GM10266 (cell line): ENCODE results near the gene CRHR1.

Experiments used
- DNase-seq: peaks from one replicate; pipeline ENCODE4 v3.0.0; 2012; ENCODE audit errors: extremely low spot score
- TF ChIP-seq, protein P1 (sequence below): IDR thresholded peaks from 2 replicates; pipeline ENCODE4 v1.5.1; 2012; ENCODE audit warnings: mild to moderate bottlenecking, low read depth; ENCODE audit not compliant: control insufficient read depth, insufficient read depth; ENCODE audit errors: missing control alignments

The CRHR1 gene

DNA sequence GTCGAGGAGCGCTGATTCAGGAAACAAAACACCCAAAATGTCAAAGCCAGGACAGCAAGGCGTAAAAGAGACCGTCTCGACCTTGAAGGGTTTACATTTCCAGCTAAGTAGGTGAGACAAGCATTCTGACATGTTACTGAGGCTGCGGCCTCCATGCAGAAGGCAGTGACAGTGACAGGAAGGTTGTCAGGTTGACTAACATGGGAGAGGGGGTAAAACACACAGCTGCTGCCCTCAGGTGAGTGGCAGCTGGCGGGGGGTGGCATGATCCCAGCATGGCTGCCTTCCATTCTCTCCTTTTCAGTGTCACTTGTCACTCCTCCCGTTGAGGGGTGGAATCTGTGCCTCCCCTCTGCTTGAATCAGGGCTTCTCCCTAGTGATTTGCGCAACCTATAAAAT lies 31.9 kb upstream of the CRHR1 start:
- TF ChIP-seq, protein P1, sequence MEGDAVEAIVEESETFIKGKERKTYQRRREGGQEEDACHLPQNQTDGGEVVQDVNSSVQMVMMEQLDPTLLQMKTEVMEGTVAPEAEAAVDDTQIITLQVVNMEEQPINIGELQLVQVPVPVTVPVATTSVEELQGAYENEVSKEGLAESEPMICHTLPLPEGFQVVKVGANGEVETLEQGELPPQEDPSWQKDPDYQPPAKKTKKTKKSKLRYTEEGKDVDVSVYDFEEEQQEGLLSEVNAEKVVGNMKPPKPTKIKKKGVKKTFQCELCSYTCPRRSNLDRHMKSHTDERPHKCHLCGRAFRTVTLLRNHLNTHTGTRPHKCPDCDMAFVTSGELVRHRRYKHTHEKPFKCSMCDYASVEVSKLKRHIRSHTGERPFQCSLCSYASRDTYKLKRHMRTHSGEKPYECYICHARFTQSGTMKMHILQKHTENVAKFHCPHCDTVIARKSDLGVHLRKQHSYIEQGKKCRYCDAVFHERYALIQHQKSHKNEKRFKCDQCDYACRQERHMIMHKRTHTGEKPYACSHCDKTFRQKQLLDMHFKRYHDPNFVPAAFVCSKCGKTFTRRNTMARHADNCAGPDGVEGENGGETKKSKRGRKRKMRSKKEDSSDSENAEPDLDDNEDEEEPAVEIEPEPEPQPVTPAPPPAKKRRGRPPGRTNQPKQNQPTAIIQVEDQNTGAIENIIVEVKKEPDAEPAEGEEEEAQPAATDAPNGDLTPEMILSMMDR, result no peak
- DNase-seq, result no peak

DNA sequence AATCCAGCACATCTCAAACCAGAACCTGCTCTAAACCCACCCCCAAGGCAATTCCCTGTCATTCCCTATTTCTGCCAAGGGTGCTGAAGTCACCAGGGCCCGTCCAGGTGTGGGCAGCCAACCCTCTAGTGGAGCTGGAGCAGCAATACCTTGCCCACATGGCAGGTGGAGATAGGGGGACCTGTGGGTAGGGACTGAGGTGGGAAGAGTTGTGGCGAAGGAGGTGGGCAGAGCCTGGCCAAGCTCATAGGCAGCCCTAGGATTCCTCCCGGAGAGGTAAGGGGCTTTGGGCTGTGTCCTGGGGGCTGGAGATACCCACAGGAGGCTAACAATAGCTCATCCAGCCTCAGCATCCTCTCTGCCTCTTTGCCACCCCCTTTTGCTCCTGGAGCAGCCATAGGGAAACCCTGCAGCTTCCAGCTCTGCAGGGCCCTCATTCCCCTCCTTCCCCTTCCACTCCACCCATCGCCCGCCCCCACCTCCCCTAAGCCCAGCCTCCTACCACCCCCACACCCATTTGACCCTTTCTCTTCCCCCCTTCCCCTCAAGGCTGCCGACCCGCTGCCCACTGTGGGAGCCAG lies 30.4 kb upstream of the CRHR1 start:
- TF ChIP-seq, protein P1, result no peak

DNA sequence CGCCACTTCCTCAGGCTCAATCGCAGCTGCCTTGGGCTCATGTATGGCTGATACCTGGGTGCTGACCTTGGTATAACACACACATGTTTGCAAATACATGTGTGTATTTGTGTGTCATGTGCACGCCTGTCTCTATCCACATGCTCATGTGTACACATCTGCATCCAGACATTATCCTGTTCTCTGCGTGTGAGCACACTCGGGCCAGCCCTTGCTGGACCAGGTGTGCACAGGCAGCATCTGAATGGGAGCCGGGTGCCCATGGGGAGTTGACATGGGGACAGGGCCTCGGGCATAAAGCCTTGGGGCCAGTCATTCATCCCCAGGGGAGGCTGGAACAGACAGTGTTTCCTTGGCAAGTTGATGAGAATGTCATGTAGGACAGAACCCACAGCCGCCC lies 29.1 kb upstream of the CRHR1 start:
- TF ChIP-seq, protein P1, result no peak
- DNase-seq, result no peak

More for the DNA sequence above, 30.4 kb upstream of the CRHR1 start:
- DNase-seq, result no peak

DNA sequence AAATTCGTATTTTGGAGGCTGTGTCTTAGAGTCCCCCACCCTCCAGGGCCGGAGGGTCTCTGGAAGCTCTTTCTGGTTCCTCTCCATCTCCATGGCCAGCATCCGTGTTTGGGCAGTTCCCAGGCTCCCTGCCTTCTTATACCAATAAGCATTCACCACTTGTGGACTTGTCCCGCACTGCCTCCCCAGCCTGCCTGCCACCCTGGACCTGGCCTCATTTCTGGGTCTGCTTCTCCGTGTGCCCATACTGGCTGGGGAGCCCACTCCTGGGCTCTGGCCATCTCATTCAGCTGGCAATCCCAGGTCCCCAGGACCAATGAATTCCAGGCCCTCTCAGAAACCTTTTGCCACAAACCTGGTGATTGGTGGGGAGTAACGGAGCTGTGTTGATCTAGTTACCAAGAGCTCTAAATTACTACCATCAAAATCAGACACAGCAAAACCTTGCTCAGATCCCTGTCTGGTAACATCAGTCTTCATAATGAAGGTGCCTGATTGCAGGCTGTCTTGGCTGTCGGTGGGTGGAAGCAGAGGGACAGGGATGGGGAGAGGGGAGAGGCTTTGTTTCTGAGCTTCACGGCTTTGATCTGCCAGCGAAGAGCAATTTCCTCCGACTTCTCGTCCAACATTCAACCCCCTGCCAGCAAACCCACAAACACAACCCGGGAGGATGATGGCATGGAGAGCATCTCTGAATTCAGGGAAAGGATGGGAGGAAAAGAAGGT lies 27.7 kb upstream of the CRHR1 start:
- TF ChIP-seq, protein P1, result no peak
- no peak for DNase-seq

DNA sequence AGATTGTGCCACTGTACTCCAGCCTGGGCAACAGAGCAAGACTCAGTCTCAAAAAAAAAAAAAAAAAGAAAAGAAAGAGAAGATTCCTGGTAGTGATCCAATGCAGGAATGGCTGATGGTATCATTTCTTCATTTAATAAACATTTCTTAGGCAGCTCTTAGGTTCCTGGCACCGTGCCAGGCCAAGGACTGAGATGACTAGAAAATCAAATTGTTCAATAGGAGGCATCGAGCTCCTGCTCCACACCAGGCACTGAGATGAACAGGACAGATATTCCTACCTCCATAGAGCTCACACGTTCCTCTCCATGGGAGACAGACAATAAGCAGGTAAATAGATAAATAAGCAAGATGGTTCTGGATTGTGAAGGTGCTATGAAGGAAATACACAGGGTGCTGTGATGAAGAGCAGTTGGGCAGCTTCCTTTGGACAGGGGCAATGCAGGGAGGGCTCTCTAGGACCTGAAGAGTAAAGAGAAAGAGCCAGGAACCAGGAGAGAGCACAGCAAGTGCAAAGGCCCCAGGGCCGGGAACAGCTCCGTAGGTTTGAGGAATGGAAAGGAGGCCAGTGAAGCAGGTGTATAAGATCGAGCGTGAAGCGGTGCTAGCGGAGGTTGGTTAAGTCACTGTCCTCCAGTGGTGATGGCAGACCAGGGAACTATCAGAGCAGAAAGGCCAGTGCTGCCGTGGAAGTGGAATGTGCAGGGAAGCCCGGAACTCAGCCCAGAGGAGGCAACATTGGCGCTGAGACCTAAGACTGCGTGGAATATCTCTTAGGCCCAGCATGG lies 26.5 kb upstream of the CRHR1 start:
- TF ChIP-seq, protein P1, result no peak
- DNase-seq, result no peak

DNA sequence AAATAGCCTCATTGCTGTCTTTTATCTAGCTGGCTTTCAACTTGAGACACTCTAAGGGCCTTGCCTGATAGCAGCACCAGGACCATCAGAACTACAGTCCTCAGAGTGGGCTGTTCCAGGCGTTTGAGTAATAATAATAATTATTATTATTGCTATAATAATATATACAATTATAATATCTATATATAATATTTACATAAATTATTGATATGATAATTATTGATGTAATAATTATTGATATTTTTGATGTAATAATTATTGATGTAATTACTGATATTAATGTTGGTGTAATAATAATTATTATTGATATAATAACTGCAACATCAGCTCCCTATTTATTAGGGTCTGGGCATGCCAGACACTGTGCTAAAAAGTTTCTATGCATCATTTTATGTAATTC lies 25.6 kb upstream of the CRHR1 start:
- TF ChIP-seq, protein P1, result no peak
- DNase-seq, result no peak
